Measurements from ENCODE around the gene KRTAP10-4.

The KRTAP10-4 gene

DNA sequence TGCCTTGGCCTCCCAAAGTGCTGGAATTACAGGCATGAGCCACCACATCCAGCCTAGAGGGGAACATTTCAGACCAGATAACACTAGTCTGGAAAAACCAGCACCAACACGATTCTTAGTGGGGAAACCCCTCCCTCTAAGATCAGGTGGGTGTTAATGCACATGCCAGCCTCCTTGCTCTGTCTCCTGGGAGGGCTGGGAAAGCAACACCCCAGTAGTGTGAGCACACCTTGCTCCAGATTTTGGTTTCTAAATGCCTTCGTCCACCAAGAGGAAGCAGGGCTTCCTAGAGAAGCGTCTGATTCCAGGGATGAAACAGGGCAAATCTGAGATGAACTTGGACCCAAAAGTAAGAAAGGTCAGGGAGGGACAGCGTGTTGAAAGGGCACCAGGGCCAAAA, 2.2 kb upstream of the KRTAP10-4 start:
- no peak for TF ChIP-seq CTCF (conservative IDR thresholded peaks at IDR 0.05; ENCODE audit: low read depth, low read length)
- no peak overlapping the region for H3K4me3 ChIP-seq (ENCODE audit: low read depth, low read length)
- DNase-seq (ENCODE audit: low read depth), result no peak

DNA sequence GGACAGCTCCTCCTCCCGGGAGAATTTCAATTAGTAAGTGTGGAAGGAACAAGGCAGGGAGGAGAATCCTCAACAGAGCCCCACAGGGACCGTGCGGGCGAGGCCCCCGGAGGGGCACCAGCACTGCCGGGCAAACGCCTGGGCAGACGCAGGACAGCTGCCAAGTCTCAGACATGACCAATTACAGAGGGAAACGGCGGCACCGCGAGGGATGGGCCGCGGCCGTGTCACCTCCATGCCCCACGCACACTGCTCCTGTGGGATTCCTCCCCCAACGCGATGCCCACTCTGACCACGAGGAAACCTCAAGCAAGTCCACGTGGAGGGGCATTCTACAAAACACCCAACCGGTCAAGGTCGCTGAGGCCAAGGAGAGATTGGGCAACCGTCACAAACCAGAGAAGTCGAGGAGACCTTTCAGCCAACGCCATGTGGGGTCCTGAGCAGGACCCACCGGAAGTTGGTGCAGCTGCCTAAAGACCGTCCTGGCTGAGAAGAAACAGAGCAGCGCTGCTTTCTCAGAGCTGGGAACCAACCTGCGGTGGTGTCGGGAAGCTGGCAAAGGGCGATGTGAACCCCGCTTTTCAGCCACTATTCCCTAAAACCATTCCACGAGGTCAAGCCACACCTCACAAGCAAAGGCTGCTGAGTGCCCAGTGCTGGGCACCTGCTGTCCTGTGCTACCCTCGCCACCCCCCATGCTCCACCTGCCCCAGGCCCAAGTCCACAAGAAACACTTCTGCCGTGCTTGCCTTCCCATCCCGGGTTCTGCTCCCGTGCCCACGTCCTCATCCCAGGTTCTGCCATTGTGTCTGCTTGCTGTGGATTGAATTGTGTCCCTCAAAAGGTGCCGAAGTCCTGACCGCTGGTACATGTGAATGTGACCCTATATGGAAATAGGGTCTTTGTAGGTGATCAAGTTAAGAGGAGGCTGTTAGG, 1.4 kb upstream of the KRTAP10-4 start:
- no peak for DNase-seq (ENCODE audit: low read depth)
- H3K4me3 ChIP-seq (ENCODE audit: low read depth, low read length), result no peak overlapping the region
- TF ChIP-seq CTCF (conservative IDR thresholded peaks at IDR 0.05; ENCODE audit: low read depth, low read length), result no peak

DNA sequence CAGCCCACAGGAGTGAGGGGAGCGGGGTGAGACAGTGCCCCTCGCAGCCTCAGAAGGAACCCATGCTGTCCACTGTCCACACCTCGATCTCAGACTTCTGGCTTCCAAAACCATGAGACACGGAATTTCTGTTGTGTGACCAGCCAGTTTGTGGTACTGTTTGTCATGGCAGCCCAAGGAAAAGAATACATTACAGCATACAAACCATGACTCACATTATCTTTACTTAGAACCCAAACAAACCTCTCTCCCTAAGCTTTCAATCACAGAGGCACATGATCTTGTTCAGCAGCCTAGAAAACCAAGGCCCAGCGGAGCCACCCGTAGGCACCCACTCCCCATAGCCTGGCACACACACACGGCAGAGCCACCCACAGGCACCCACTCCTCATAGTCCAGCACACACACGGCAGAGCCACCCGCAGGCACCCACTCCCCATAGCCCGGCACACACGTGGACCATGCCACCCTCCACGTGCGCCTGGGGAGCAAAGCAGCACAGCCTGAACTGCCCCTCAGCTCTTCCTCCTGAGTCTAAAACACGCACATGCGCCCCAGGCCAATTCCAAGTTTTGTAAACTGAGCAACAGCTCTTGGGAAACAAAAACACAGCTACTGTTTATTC, 458 bp upstream of the KRTAP10-4 start:
- no peak for TF ChIP-seq CTCF (conservative IDR thresholded peaks at IDR 0.05; ENCODE audit: low read depth, low read length)
- H3K4me3 ChIP-seq (ENCODE audit: low read depth, low read length), result no peak overlapping the region
- no peak for DNase-seq (ENCODE audit: low read depth)

DNA sequence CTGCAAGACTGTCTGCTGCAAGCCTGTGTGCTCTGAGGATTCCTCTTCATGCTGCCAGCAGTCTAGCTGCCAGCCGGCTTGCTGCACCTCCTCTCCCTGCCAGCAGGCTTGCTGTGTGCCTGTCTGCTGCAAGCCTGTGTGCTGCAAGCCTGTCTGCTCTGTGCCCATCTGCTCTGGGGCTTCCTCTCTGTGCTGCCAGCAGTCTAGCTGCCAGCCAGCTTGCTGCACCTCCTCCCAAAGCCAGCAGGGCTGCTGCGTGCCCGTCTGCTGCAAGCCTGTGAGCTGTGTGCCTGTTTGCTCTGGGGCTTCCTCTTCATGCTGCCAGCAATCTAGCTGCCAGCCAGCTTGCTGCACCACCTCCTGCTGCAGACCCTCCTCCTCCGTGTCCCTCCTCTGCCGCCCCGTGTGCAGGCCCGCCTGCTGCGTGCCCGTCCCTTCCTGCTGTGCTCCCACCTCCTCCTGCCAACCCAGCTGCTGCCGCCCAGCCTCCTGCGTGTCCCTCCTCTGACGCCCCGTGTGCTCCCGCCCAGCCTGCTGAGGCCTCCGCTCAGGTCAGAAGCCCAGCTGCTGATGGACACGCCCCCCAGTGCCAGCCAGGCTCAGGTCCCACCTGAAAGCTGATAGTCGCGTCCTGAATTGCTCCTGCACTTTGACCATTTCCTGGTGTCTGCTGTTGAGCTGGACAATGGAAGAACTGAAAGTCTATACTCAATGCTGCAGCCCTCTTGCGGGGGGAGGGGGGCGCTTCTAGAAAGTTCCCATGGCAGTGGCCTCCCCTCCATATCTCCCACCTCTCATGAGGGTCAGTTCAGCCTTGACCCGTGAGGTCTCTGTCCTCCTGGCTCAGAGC, 1.2 kb downstream of the KRTAP10-4 start:
- no peak overlapping the region for H3K4me3 ChIP-seq (ENCODE audit: low read depth, low read length)
- no peak for TF ChIP-seq CTCF (conservative IDR thresholded peaks at IDR 0.05; ENCODE audit: low read depth, low read length)
- DNase-seq (ENCODE audit: low read depth), result no peak

DNA sequence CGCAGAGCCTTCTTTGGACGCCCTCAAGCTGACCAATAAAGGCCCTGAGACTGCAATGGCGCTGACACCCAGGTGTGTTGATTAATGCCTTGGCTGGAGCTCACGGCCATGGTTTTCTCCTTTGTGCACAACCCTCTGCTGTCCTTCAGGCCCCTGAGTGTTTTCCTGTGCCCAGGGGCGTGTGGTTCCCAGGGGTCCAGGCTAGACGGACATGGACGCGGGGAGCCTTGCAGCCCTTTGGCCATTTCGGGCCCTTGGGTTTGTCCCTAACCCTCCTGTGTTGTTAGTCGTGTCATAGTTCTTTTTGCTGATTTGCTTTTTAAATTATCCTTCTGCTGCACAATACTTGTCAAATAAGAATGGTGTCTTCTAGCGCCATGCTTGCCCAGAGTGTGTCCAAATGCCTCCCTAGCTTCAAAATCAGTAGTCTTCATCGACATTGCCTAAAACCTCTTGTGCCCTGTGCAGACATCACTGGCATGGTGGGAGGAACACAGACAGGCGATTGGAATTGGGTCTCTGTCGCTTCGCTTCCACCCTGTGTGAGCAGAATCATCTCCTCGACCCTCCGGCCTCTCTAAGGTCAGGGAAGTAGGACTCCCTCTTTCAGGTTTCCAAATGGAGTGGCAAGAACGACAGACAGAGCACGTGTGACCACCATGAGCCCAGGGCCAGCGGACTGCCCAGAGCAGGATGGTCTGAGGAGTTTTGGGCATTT, 1.9 kb downstream of the KRTAP10-4 start:
- no peak for TF ChIP-seq CTCF (conservative IDR thresholded peaks at IDR 0.05; ENCODE audit: low read depth, low read length)
- H3K4me3 ChIP-seq (ENCODE audit: low read depth, low read length), result no peak overlapping the region
- DNase-seq (ENCODE audit: low read depth), result no peak

- no peak for DNase-seq (ENCODE audit: low read depth)
- H3K4me3 ChIP-seq (ENCODE audit: low read depth, low read length), result no peak overlapping the region
- no peak for TF ChIP-seq CTCF (conservative IDR thresholded peaks at IDR 0.05; ENCODE audit: low read depth, low read length)
Measured at GRCh38 chr21:44576025-44576420, 2.5 kb downstream of the KRTAP10-4 start.

All from choroid plexus epithelial cell (primary cell).